ENCODE results near the gene BRINP1.
"Not testable (repeated sequence)": the region's sequence is repeated elsewhere in the genome, so short reads cannot be mapped to it uniquely, and the experiment has no call there.

DNA sequence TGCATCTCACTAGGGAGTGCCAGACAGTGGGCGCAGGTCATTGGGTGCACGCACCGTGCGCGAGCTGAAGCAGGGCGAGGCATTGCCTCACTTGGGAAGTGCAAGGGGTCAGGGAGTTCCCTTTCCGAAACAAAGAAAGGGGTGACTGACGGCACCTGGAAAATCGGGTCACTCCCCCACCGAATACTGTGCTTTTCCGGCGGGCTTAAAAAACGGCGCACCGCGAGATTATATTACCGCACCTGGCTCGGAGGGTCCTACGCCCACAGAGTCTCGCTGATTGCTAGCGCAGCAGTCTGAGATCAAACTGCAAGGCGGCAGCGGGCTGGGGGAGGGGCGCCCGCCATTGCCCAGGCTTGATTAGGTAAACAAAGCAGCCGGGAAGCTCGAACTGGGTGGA, 200.0 kb downstream of the BRINP1 start:
- TF ChIP-seq, protein P1, sequence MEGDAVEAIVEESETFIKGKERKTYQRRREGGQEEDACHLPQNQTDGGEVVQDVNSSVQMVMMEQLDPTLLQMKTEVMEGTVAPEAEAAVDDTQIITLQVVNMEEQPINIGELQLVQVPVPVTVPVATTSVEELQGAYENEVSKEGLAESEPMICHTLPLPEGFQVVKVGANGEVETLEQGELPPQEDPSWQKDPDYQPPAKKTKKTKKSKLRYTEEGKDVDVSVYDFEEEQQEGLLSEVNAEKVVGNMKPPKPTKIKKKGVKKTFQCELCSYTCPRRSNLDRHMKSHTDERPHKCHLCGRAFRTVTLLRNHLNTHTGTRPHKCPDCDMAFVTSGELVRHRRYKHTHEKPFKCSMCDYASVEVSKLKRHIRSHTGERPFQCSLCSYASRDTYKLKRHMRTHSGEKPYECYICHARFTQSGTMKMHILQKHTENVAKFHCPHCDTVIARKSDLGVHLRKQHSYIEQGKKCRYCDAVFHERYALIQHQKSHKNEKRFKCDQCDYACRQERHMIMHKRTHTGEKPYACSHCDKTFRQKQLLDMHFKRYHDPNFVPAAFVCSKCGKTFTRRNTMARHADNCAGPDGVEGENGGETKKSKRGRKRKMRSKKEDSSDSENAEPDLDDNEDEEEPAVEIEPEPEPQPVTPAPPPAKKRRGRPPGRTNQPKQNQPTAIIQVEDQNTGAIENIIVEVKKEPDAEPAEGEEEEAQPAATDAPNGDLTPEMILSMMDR (IDR thresholded peaks at IDR 0.05; ENCODE audit: poor library complexity), result not testable (repeated sequence)
- TF ChIP-seq EZH2phosphoT487 (IDR thresholded peaks at IDR 0.05; ENCODE audit: low read depth, severe bottlenecking, unreplicated experiment), result not testable (repeated sequence)
